Epithelial cell of proximal tubule (primary cell): ENCODE measurements around the gene DENND6B. TPM values are rescaled to one million over a fixed set of nuclear protein-coding genes. Genes with fewer than 3 reads are reported as not detected.

Experiments
- DNase-seq: peaks from one replicate; pipeline ENCODE4 v3.0.0-alpha.2; 2011; ENCODE audit warnings: low read depth
- H3K4me3 ChIP-seq: 2 replicates; pipeline ENCODE4 v1.5.1; 2011; ENCODE audit warnings: low read depth, mild to moderate bottlenecking, low read length
- total RNA-seq: library from RNA; depleted of rRNA; stranded (reverse); fragments of >200 nt; gene quantifications from 2 replicates; pipeline ENCODE4 v1.2.3, GENCODE V29; 2015
- TF ChIP-seq, protein P1 (sequence below): conservative IDR thresholded peaks from 2 replicates; pipeline ENCODE4 v1.5.1; 2012; ENCODE audit warnings: low read depth, mild to moderate bottlenecking, low read length

DENND6B gene
- total RNA-seq, 1 donor from 2014 or later = 4.4 TPM

DNA sequence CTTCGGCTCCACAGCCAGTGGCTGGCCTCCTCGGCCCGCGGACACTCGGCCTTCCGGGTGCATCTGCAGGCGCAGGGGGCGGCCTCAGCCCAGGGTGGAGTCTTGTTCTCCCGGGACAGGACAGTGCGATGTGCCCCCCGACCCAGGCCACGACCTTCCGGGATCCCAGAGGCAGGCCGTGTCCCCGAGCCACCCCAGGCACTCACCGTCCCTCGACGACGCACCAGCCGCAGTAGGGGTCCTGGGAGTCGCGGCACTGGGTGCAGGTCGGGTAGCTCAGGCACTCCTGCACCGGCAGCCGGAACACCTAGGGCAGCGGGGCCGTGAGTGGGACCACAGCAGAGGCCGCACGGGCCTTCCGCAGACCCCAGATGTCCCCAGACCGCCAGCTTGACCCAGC, 39.1 kb downstream of the DENND6B start:
- TF ChIP-seq, protein P1, sequence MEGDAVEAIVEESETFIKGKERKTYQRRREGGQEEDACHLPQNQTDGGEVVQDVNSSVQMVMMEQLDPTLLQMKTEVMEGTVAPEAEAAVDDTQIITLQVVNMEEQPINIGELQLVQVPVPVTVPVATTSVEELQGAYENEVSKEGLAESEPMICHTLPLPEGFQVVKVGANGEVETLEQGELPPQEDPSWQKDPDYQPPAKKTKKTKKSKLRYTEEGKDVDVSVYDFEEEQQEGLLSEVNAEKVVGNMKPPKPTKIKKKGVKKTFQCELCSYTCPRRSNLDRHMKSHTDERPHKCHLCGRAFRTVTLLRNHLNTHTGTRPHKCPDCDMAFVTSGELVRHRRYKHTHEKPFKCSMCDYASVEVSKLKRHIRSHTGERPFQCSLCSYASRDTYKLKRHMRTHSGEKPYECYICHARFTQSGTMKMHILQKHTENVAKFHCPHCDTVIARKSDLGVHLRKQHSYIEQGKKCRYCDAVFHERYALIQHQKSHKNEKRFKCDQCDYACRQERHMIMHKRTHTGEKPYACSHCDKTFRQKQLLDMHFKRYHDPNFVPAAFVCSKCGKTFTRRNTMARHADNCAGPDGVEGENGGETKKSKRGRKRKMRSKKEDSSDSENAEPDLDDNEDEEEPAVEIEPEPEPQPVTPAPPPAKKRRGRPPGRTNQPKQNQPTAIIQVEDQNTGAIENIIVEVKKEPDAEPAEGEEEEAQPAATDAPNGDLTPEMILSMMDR = no peak
- no peak for DNase-seq
- no peak overlapping the region for H3K4me3 ChIP-seq

DNA sequence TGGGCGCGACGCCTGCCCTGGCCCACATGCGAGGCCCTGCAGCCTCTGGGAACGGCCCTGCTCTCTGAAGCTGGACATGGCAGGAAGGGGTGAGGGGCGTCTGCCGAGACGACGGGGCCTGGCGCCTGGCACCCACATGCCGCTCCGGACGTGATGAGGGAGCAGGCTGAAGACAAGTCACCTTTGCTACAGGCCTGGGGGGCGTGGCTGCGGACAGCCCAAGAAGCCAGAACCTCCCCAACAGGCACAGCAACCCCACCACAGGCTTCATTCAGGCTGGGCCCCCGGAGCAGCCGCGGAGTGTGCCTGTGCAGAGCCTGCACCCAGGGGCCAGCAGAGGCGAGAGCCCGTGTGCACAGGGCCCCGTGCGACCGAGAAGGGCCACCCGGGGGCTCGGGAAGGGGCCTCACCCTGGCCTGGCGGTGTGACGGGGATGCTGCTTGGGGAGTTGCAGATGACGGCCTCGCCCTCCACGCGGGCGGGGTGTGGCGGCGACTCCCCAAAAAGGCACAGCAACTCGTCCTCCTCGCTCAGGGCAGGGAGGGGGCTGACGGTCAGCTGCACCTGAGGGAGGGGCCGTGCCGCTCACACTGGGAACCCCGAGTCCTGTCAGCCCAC, 40.0 kb downstream of the DENND6B start:
- no peak overlapping the region for H3K4me3 ChIP-seq
- DNase-seq = no peak
- TF ChIP-seq, protein P1 = no peak

DNA sequence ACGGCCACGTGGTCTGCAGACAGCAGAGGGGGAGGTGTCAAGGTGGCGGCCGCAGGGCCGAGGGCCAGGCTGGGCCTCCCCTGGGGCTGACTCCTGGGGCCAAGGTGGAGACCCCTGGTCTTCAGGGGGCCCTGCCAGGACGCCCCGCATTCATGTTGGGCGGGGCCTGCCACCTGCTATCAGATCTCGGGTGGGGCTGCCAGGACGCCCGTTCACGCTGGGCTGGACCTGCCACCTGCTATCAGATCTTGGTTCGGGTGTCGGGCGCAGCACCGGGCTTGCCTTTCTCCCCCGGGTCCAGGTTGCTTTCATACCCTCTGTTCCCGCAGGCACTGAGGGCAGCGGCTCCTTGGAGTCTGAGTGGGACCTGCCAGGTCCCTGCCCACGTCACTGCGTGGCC, 40.5 kb downstream of the DENND6B start:
- DNase-seq = no peak
- TF ChIP-seq, protein P1 = no peak
- no peak overlapping the region for H3K4me3 ChIP-seq

DNA sequence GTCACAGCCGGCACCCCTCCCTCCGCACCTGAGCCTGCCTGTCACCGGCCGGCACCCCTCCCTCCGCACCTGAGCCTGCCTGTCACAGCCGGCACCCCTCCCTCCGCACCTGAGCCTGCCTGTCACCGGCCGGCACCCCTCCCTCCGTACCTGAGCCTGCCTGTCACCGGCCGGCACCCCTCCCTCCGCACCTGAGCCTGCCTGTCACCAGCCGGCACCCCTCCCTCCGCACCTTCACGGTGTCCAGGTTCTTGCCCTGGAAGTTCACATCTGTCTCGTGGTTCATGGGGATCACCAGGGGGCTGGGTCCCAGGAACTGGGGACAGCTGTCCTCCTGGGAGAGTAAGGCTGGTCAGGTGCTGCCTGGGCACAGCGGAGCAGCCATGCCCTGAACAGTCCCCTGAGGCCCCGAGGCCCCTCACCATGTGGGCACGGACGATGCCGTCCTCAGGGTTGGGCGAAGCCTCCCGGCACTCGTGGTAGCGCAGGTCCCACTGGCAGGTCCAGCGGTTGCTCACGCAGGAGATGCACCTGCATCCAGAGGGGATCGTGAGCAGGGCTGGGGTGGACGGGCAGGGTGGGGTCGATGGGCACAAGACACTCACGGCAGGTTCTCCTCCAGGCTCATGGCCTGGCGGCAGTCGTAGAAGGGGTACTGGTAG, 41.1 kb downstream of the DENND6B start:
- H3K4me3 ChIP-seq = no peak overlapping the region
- no peak for DNase-seq
- TF ChIP-seq, protein P1 = no peak

- no peak for DNase-seq
- TF ChIP-seq, protein P1 = no peak
- no peak overlapping the region for H3K4me3 ChIP-seq
These were observed 42.3 kb downstream of the DENND6B start for GRCh38 chr22:50284479-50284878.

GRCh38 chr22:50283821-50284220, 43.0 kb downstream of the DENND6B start:
- DNase-seq = no peak
- no peak overlapping the region for H3K4me3 ChIP-seq
- TF ChIP-seq, protein P1 = no peak
